IMR-90 (cell line): ENCODE measurements around the gene KCNIP3.

Source experiments
- BHLHE40 ChIP-seq: fragments of 150-350 bp; IDR thresholded peaks from 2 replicates; pipeline ENCODE4 v1.6.1; 2016; ENCODE audit warnings: mild to moderate bottlenecking, low read depth, low read length
- CEBPB ChIP-seq: IDR thresholded peaks from 2 replicates; pipeline ENCODE4 v1.6.1; 2012; ENCODE audit warnings: low read depth, low read length, improper control_type of control experiment
- CHD1 ChIP-seq: IDR thresholded peaks from 2 replicates; pipeline ENCODE4 v1.6.1; 2012; ENCODE audit warnings: low read depth, low read length, improper control_type of control experiment
- CTCF ChIP-seq: conservative IDR thresholded peaks from 2 replicates; pipeline ENCODE4 v1.5.1; 2012; ENCODE audit warnings: mild to moderate bottlenecking, low read depth, low read length, improper control_type of control experiment
- ELK1 ChIP-seq: fragments of 150-350 bp; IDR thresholded peaks from 2 replicates; pipeline ENCODE4 v1.6.1; 2016; ENCODE audit warnings: low read depth, mild to moderate bottlenecking, low read length, moderate library complexity, borderline replicate concordance
- FOS ChIP-seq: fragments of 150-350 bp; IDR thresholded peaks from 2 replicates; pipeline ENCODE4 v1.6.1; 2016; ENCODE audit warnings: low read depth, low read length
- MXI1 ChIP-seq: IDR thresholded peaks from 2 replicates; pipeline ENCODE4 v1.6.1; 2012; ENCODE audit warnings: low read depth, mild to moderate bottlenecking, low read length, moderate library complexity, borderline replicate concordance
- NFE2L2 ChIP-seq: fragments of 150-350 bp; IDR thresholded peaks from 2 replicates; pipeline ENCODE4 v1.6.1; 2016; ENCODE audit warnings: low read depth, mild to moderate bottlenecking, low read length
- POLR2A ChIP-seq: IDR thresholded peaks from 2 replicates; pipeline ENCODE4 v1.6.1; 2012; ENCODE audit warnings: mild to moderate bottlenecking, low read depth, low read length
- RAD21 ChIP-seq: IDR thresholded peaks from 2 replicates; pipeline ENCODE4 v1.6.1; 2012; ENCODE audit warnings: low read length, improper control_type of control experiment
- RCOR1 ChIP-seq: IDR thresholded peaks from 2 replicates; pipeline ENCODE4 v1.6.1; 2012; ENCODE audit warnings: mild to moderate bottlenecking, low read length, improper control_type of control experiment; ENCODE audit not compliant: insufficient replicate concordance
- RFX5 ChIP-seq: IDR thresholded peaks from 2 replicates; pipeline ENCODE4 v1.8.0; 2012; ENCODE audit warnings: low read depth, mild to moderate bottlenecking, low read length, moderate library complexity
- SMC3 ChIP-seq: fragments of 150-350 bp; IDR thresholded peaks from 2 replicates; pipeline ENCODE4 v1.6.1; 2016; ENCODE audit warnings: low read depth, mild to moderate bottlenecking, antibody characterized with exemption, low read length, moderate library complexity
- TF ChIP-seq, protein P1 (sequence below): fragments of 150-350 bp; IDR thresholded peaks from 2 replicates; pipeline ENCODE4 v1.6.1; 2017; ENCODE audit warnings: mild to moderate bottlenecking, antibody characterized with exemption, low read length, low read depth

DNA sequence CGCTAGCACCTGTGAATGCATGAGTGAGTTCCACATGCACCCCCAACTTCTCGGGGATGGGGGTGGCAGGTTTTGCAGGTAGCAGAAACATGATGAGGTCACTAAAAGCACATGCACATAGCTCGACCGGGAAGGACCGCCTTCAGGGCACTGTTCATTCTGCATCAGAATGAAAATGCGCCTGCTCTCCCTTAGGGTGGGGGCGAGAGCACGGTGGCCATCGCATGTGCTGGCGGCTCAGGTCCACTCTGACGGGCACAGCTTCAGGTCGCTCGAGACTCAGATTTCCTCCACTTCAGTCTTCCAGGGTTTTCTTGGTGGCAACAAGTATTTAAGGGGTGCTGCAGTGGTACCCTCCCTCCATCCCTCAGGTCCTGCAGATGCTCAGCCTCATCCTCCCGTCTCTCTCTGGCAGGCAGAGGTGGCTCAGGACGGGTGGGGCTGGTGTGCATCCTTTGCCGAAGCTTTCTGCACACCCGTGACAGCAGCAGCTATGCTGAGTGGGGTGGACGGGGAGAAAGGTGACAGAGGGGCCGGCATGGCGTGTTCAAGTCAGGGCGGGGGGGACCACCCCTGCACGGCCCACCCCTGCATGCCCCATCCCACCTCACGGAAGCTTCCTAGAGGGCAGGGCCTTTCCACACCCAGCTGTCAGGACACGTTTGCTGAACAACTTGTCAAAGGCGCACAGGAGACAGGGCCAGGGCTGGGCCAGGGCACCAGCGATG, 14.8 kb downstream of the KCNIP3 start:
- TF ChIP-seq CTCF, result no peak
- TF ChIP-seq POLR2A, result no peak
- no peak for TF ChIP-seq CHD1
- no peak for TF ChIP-seq CEBPB
- no peak for TF ChIP-seq MXI1
- TF ChIP-seq, protein P1, sequence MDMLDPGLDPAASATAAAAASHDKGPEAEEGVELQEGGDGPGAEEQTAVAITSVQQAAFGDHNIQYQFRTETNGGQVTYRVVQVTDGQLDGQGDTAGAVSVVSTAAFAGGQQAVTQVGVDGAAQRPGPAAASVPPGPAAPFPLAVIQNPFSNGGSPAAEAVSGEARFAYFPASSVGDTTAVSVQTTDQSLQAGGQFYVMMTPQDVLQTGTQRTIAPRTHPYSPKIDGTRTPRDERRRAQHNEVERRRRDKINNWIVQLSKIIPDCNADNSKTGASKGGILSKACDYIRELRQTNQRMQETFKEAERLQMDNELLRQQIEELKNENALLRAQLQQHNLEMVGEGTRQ, result no peak
- no peak for TF ChIP-seq SMC3
- no peak for TF ChIP-seq RFX5
- no peak for TF ChIP-seq NFE2L2
- no peak for TF ChIP-seq BHLHE40
- no peak for TF ChIP-seq RAD21
- TF ChIP-seq ELK1, result no peak
- no peak for TF ChIP-seq FOS
- no peak for TF ChIP-seq RCOR1
